HG03565 (cell line): Measurements from ENCODE around the gene CHRDL2.
"Not testable (repeated sequence)": the region's sequence is repeated elsewhere in the genome, so short reads cannot be mapped to it uniquely, and the experiment has no call there.

Source experiments
- ATAC-seq: cut with Tn5 transposase; IDR thresholded peaks from one replicate; pipeline ENCODE4 v1.9.1; 2021; ENCODE audit warnings: mild to moderate bottlenecking, moderate library complexity; ENCODE audit not compliant: unreplicated experiment

Gene CHRDL2

GRCh38 chr11:74731301-74732094 is at the start of gene CHRDL2:
Gene CHRDL2 (minus strand): TSS chr11:74731426. CDS start chr11:74730888, 538 bp downstream.
- ATAC-seq, result no peak

GRCh38 chr11:74780248-74781005 is 49.2 kb upstream of the CHRDL2 start:
- no peak for ATAC-seq

GRCh38 chr11:74778581-74778980 is 47.4 kb upstream of the CHRDL2 start:
- ATAC-seq, result no peak

GRCh38 chr11:74777877-74778276 is 46.7 kb upstream of the CHRDL2 start:
- ATAC-seq, result no peak

- no peak for ATAC-seq
Observed at GRCh38 chr11:74777038-74777437, 45.8 kb upstream of the CHRDL2 start.

- no peak for ATAC-seq
Observed at GRCh38 chr11:74776546-74776945, 45.3 kb upstream of the CHRDL2 start.

GRCh38 chr11:74775762-74776161 is 44.5 kb upstream of the CHRDL2 start:
- no peak for ATAC-seq

- no peak for ATAC-seq
Observed at GRCh38 chr11:74773476-74773875, 42.2 kb upstream of the CHRDL2 start.

GRCh38 chr11:74771139-74771538 is 39.9 kb upstream of the CHRDL2 start:
- ATAC-seq, result no peak

- no peak for ATAC-seq
Observed at GRCh38 chr11:74770456-74770855, 39.2 kb upstream of the CHRDL2 start.

- ATAC-seq, result no peak
Observed at GRCh38 chr11:74769055-74769707, 38.0 kb upstream of the CHRDL2 start.

- peak; percentile 47 for ATAC-seq
Observed at GRCh38 chr11:74768172-74768651, 37.0 kb upstream of the CHRDL2 start.

GRCh38 chr11:74766905-74767304 is 35.7 kb upstream of the CHRDL2 start:
- ATAC-seq, result no peak

GRCh38 chr11:74756571-74756970 is 25.3 kb upstream of the CHRDL2 start:
- no peak for ATAC-seq

GRCh38 chr11:74755395-74755995 is 24.3 kb upstream of the CHRDL2 start:
- no peak for ATAC-seq

GRCh38 chr11:74754507-74755252 is 23.5 kb upstream of the CHRDL2 start:
- no peak for ATAC-seq

- no peak for ATAC-seq
Observed at GRCh38 chr11:74751303-74751702, 20.1 kb upstream of the CHRDL2 start.

GRCh38 chr11:74750598-74750997 is 19.4 kb upstream of the CHRDL2 start:
- not testable (repeated sequence) for ATAC-seq

GRCh38 chr11:74749965-74750296 is 18.7 kb upstream of the CHRDL2 start:
- ATAC-seq, result no peak

- ATAC-seq, result peak; percentile 34
Observed at GRCh38 chr11:74749127-74749964, 18.1 kb upstream of the CHRDL2 start.
